Gastrocnemius medialis (tissue), 4 donors: ENCODE measurements around the gene NKX6-2.

Source experiments
- CTCF ChIP-seq, 5 experiments: fragments of 450-650 bp in 3 of 5; fragments of 200-600 bp in 2 of 5; sonication (generic) in 2 of 5; IDR thresholded peaks in 4 of 5; conservative IDR thresholded peaks in 1 of 5; 1 replicate in 4 of 5; 2 replicates in 1 of 5; pipeline ENCODE4 v1.5.1; 2016 to 2019; ENCODE audit warnings: antibody characterized with exemption in 5 of 5, mild to moderate bottlenecking in 3 of 5, moderate library complexity in 3 of 5
- POLR2A ChIP-seq, 2 donors: fragments of 450-650 bp; IDR thresholded peaks; one replicate each; pipeline ENCODE4 v1.6.1; 2017; ENCODE audit warnings: antibody characterized with exemption in 2 of 2, mild to moderate bottlenecking in 2 of 2, moderate library complexity in 2 of 2

GRCh38 chr10:132756591-132756990 is 29.4 kb downstream of the NKX6-2 start:
- TF ChIP-seq CTCF (IDR thresholded peaks at IDR 0.05 in 4 of 5, conservative IDR thresholded peaks at IDR 0.05 in 1 of 5), result no peak
- TF ChIP-seq POLR2A (IDR thresholded peaks at IDR 0.05), result no peak
